ENCODE data around the gene FMNL2. TPM values are rescaled to one million over a fixed set of nuclear protein-coding genes. Genes with fewer than 3 reads are reported as not detected.

Gene FMNL2
- total RNA-seq, 4 donors from 2014 or later, result 34.6 to 62.1 (median 51.3) TPM

GRCh38 chr2:152549423-152549822 is 214.4 kb downstream of the FMNL2 start:
- DNase-seq (ENCODE audit: low spot score) (no peak), ATAC-seq (ENCODE audit: low FRiP score) (no peak)
- TF ChIP-seq, protein P1, sequence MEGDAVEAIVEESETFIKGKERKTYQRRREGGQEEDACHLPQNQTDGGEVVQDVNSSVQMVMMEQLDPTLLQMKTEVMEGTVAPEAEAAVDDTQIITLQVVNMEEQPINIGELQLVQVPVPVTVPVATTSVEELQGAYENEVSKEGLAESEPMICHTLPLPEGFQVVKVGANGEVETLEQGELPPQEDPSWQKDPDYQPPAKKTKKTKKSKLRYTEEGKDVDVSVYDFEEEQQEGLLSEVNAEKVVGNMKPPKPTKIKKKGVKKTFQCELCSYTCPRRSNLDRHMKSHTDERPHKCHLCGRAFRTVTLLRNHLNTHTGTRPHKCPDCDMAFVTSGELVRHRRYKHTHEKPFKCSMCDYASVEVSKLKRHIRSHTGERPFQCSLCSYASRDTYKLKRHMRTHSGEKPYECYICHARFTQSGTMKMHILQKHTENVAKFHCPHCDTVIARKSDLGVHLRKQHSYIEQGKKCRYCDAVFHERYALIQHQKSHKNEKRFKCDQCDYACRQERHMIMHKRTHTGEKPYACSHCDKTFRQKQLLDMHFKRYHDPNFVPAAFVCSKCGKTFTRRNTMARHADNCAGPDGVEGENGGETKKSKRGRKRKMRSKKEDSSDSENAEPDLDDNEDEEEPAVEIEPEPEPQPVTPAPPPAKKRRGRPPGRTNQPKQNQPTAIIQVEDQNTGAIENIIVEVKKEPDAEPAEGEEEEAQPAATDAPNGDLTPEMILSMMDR (IDR thresholded peaks at IDR 0.05), result no peak

DNA sequence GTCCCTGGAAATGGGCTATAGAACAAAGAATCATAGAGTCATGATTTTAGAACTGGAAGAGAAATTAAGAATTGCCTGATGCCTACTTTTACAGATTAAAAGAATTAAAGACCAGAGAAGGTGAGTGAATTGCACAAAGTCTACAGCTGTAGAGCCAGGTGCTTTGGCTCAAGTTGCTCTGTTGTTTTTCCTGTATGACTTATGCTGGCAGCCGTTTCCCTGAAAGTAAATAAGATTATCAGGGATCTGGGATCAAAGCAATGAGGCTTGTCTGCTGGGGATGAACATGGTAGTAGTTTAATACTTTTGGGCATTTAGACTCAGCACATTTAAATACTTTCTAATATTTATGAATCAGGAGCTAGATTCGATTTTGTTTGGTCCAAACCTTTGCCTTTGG is 215.4 kb downstream of the FMNL2 start:
- ATAC-seq (ENCODE audit: low FRiP score) (no peak), DNase-seq (ENCODE audit: low spot score) (no peak)
- TF ChIP-seq, protein P1 (IDR thresholded peaks at IDR 0.05), result no peak

- ATAC-seq (ENCODE audit: low FRiP score), result no peak
- DNase-seq (ENCODE audit: low spot score), result no peak
- TF ChIP-seq, protein P1 (IDR thresholded peaks at IDR 0.05), result no peak
Measured at GRCh38 chr2:152552888-152553287, 217.9 kb downstream of the FMNL2 start.

GRCh38 chr2:152553518-152553917 is 218.5 kb downstream of the FMNL2 start:
- ATAC-seq (ENCODE audit: low FRiP score) (no peak), DNase-seq (ENCODE audit: low spot score) (no peak)
- TF ChIP-seq, protein P1 (IDR thresholded peaks at IDR 0.05), result no peak

DNA sequence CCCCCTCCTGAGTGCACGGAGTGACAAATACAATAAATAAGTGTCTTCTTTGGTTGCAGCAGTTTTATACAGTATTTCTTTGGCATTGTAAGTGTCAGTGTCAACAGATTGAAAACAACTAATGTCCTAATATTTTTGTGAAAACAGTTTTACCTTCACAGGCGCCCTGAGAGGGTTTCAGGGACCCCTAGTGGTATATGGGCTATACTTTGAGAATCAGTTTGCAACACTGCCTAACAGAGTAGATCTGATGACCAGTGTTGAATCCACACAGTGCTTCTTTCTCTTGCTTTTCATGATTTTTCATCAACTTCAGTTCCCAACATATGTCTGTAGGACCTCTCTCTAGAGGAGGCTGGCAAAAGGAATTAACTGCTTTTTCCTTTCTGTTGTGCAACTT is 220.1 kb downstream of the FMNL2 start:
- ATAC-seq (ENCODE audit: low FRiP score), result no peak
- no peak for DNase-seq (ENCODE audit: low spot score)
- TF ChIP-seq, protein P1 (IDR thresholded peaks at IDR 0.05), result no peak

GRCh38 chr2:152556506-152556905 is 221.5 kb downstream of the FMNL2 start:
- no peak for DNase-seq (ENCODE audit: low spot score)
- TF ChIP-seq, protein P1 (IDR thresholded peaks at IDR 0.05), result no peak
- ATAC-seq (ENCODE audit: low FRiP score), result no peak

DNA sequence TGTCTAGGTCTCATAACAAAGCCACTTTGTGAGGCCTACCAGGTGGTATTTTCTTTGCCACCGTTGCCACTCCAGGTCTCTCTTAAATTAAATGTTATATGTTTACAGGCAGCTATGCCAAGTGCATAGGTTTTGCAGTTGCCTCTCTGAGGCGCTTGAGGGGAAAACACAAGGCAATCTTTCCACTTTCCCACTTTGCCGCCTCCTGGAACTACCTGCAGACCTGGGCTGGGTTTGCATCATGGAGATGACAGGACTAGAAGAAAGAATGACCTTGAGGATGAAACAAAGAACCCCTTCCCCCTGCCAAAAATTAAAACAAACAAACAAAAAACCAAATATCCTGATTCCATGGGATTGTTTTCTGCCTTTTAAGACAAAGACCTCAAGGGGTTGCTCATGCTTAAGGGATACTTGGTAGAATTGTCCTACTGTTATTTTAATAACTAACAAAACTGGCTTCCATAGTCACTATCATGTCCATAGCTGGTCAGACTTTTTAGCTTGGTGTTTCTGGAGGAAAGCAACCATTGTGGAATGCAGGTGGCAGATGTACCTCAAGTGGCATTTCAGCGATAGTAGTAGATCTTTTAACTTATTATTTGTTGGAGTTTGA is 222.4 kb downstream of the FMNL2 start:
- DNase-seq (ENCODE audit: low spot score) (no peak), ATAC-seq (ENCODE audit: low FRiP score) (no peak)
- TF ChIP-seq, protein P1 (IDR thresholded peaks at IDR 0.05), result no peak

All from omental fat pad (tissue), 4 donors.